SK-N-MC (cell line): ENCODE measurements around the gene KIF24.

Experiments used
- EZH2 ChIP-seq: fragments of 200-600 bp; sonication (generic); IDR thresholded peaks from one replicate; pipeline ENCODE4 v1.6.1; 2017; ENCODE audit warnings: antibody characterized with exemption
- FOXP2 ChIP-seq: optimal IDR thresholded peaks from 2 replicates; pipeline ENCODE3; 2011; ENCODE audit warnings: mild to moderate bottlenecking, moderate library complexity; ENCODE audit not compliant: insufficient read depth; ENCODE audit errors: extremely low read length, control extremely low read depth
- POLR2AphosphoS5 ChIP-seq: IDR thresholded peaks from 2 replicates; pipeline ENCODE4 v1.6.1; 2012; ENCODE audit warnings: mild to moderate bottlenecking, low read depth, low read length, borderline replicate concordance

DNA sequence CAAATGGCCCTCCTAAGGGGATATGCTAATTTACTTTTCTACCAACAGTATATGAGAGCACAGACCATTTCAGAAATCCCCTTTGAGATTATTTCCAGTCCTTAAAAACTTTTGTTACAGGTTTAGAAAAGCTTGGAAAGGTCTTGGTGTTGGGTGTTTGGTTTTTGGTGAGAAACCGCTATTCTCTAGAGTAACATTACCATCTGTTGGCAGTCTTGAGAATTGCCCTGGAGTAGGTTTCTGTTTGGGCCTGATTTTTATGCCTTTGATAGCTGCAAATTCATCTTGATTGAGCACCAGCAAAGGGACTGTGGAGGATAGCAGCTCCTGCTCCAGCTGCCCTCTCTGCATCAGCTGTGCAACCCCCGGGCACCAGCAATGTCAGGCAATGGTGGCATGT is 8.3 kb upstream of the KIF24 start:
- TF ChIP-seq EZH2 (no peak), POLR2AphosphoS5 (no peak), FOXP2 (no peak)
